ENCODE measurements around the gene PCDHB12. TPM values are rescaled to one million over a fixed set of nuclear protein-coding genes. Genes with fewer than 3 reads are reported as not detected.
A peak's percentile ranks its signal among the peaks of the same experiment; 100 is the strongest.
"Not testable (repeated sequence)": the region's sequence is repeated elsewhere in the genome, so short reads cannot be mapped to it uniquely, and the experiment has no call there.

PCDHB12 gene
- total RNA-seq = 1 to 10 TPM; 1.6 to 5.0 TPM
- 0.75 TPM for polyA plus RNA-seq (2013, experiment 1 of 2)
- 0.87 TPM for polyA plus RNA-seq (2013, experiment 2 of 2)
- long read RNA-seq, experiment 1 = 0 reads
- long read RNA-seq, experiment 2, partial matches to known transcripts = 0 of 2 reads
- long read RNA-seq, experiment 2, other reads (novel, unspliced or antisense) = 0 of 2 reads
- long read RNA-seq, experiment 3, transcript PCDHB12-201 (1 exons, 3,853 nt) = major isoform, 14 of 17 reads
- long read RNA-seq, experiment 3, partial matches to known transcripts = 0 of 17 reads
- long read RNA-seq, experiment 3, other reads (novel, unspliced or antisense) = 1 of 17 reads
- long read RNA-seq, experiment 4 = 0 reads

- TF ChIP-seq CTCF (conservative IDR thresholded peaks at IDR 0.05) = peak; percentile 77
- DNase-seq = peak; percentile 70
- Mint-ChIP-seq H3K27me3 (ENCODE audit: insufficient read depth) (peaks cover 7% of the 10 kb centered on the region), H3K27ac (peak within 1 kb of the TSS; percentile 78), H3K4me3 (peak within 1 kb of the TSS; percentile 58), H3K4me1 (peaks cover 7% of the 10 kb centered on the region), H3K36me3 (ENCODE audit: low read depth) (peaks cover 11% of the 10 kb centered on the region), H3K9me3 (peaks cover 24% of the 10 kb centered on the region)
- Histone ChIP-seq H3K4me3 (ENCODE audit: low read length) (no peak within 1 kb of the TSS), H3K27ac (ENCODE audit: low read depth, low read length) (no peak within 1 kb of the TSS), H3K36me3 (ENCODE audit: control insufficient read depth, insufficient read depth, low read length) (no peaks in the 10 kb centered on the region), H3K9ac (ENCODE audit: extremely low read depth, low read length, poor library complexity, severe bottlenecking) (no peak within 1 kb of the TSS), H3K27me3 (ENCODE audit: control insufficient read depth, insufficient read depth, low read length, poor library complexity, severe bottlenecking) (no peaks in the 10 kb centered on the region), H3K9me3 (ENCODE audit: control insufficient read depth, low read length) (no peaks in the 10 kb centered on the region), H3K4me1 (ENCODE audit: control insufficient read depth, insufficient read depth, low read length) (no peaks in the 10 kb centered on the region)
- 81 to 87% methylated on average over 10 of the region's 11 CpGs for WGBS, 2 experiments (ENCODE audit: insufficient coverage in 1 of 2, insufficient read length in 1 of 2)
Observed at GRCh38 chr5:141208478-141208877, at the start of gene PCDHB12. Gene PCDHB12 (plus strand): TSS chr5:141208719. CDS start chr5:141208908, 189 bp downstream.

GRCh38 chr5:141172381-141173204, 35.9 kb upstream of the PCDHB12 start, which contains the start of gene PCDHB7:
Gene PCDHB7 (plus strand): TSS chr5:141172644. CDS start chr5:141172836, 192 bp downstream.
- peaks cover 9% of the 10 kb centered on the region for H3K9me3 ChIP-seq (ENCODE audit: control insufficient read depth, low read length)
- H3K36me3 ChIP-seq (ENCODE audit: control insufficient read depth, insufficient read depth, low read length) = no peaks in the 10 kb centered on the region
- Mint-ChIP-seq H3K4me3 (no peak within 1 kb of the TSS), H3K36me3 (ENCODE audit: low read depth) (no peaks in the 10 kb centered on the region), H3K27ac (no peak within 1 kb of the TSS), H3K9me3 (peaks cover 22% of the 10 kb centered on the region), H3K4me1 (no peaks in the 10 kb centered on the region), H3K27me3 (ENCODE audit: insufficient read depth) (no peaks in the 10 kb centered on the region)
- H3K27ac ChIP-seq (ENCODE audit: low read depth, low read length) = no peak within 1 kb of the TSS
- 75 to 81% methylated on average over 17 to 20 of the region's 20 CpGs for WGBS, 2 experiments (ENCODE audit: insufficient coverage in 1 of 2, insufficient read length in 1 of 2)
- H3K4me3 ChIP-seq (ENCODE audit: low read length) = no peak within 1 kb of the TSS
- no peaks in the 10 kb centered on the region for H3K27me3 ChIP-seq (ENCODE audit: control insufficient read depth, insufficient read depth, low read length, poor library complexity, severe bottlenecking)
- peak; percentile 82 for DNase-seq
- TF ChIP-seq CTCF (conservative IDR thresholded peaks at IDR 0.05) = peak; percentile 89
- H3K9ac ChIP-seq (ENCODE audit: extremely low read depth, low read length, poor library complexity, severe bottlenecking) = no peak within 1 kb of the TSS
- no peaks in the 10 kb centered on the region for H3K4me1 ChIP-seq (ENCODE audit: control insufficient read depth, insufficient read depth, low read length)

DNA sequence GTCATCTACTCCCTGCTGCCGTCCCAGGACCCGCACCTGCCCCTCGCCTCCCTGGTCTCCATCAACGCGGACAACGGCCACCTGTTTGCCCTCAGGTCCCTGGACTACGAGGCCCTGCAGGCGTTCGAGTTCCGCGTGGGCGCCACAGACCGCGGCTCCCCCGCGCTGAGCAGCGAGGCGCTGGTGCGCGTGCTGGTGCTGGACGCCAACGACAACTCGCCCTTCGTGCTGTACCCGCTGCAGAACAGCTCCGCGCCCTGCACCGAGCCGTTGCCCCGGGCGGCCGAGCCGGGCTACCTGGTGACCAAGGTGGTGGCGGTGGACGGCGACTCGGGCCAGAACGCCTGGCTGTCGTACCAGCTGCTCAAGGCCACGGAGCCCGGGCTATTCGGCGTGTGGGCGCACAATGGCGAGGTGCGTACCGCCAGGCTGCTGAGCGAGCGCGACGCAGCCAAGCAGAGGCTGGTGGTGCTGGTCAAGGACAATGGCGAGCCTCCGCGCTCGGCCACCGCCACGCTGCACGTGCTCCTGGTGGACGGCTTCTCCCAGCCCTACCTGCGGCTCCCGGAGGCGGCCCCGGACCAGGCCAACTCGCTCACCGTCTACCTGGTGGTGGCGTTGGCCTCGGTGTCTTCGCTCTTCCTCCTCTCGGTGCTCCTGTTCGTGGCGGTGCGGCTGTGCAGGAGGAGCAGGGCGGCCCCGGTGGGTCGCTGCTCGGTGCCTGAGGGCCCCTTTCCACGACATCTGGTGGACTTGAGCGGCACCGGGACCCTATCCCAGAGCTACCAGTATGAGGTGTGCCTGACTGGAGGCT, 34.0 kb upstream of the PCDHB12 start:
- DNase-seq; H3K27ac ChIP-seq (ENCODE audit: low read depth, low read length); H3K9ac ChIP-seq (ENCODE audit: extremely low read depth, low read length, poor library complexity, severe bottlenecking); H3K27me3 Mint-ChIP-seq (ENCODE audit: insufficient read depth); H3K27ac Mint-ChIP-seq; H3K36me3 Mint-ChIP-seq (ENCODE audit: low read depth); H3K36me3 ChIP-seq (ENCODE audit: control insufficient read depth, insufficient read depth, low read length); H3K4me1 ChIP-seq (ENCODE audit: control insufficient read depth, insufficient read depth, low read length); H3K27me3 ChIP-seq (ENCODE audit: control insufficient read depth, insufficient read depth, low read length, poor library complexity, severe bottlenecking); H3K4me1 Mint-ChIP-seq; H3K4me3 ChIP-seq (ENCODE audit: low read length); H3K4me3 Mint-ChIP-seq: not testable (repeated sequence)
- H3K9me3 Mint-ChIP-seq = peaks cover 22% of the 10 kb centered on the region
- 93 to 96% methylated on average over 32 to 70 of the region's 79 CpGs for WGBS, 2 experiments (ENCODE audit: insufficient coverage in 1 of 2, insufficient read length in 1 of 2)
- H3K9me3 ChIP-seq (ENCODE audit: control insufficient read depth, low read length) = peaks cover 13% of the 10 kb centered on the region
